Activated T-cell treated with anti-CD3 and anti-CD28 coated beads, Interleukin-2, amount 50 U/mL, for 72 hours (primary cell): ENCODE results near the gene FUT1. TPM values are rescaled to one million over a fixed set of nuclear protein-coding genes. Genes with fewer than 3 reads are reported as not detected.
A peak's percentile ranks its signal among the peaks of the same experiment; 100 is the strongest.

Experiments used
- ATAC-seq, 2 donors: fragments of 150-1000 bp; cut with Tn5 transposase; replicated peaks in 1 of 2; 2 replicates each; pipeline ENCODE4 v1.10.0; 2021; ENCODE audit warnings: moderate library complexity in 2 of 2, mild to moderate bottlenecking in 1 of 2
- DNase-seq, 2 donors: peaks; one replicate each; pipeline ENCODE4 v3.0.0; 2021 to 2022; ENCODE audit warnings: mixed read lengths in 1 of 2
- H3K27ac Mint-ChIP-seq: one replicate; pipeline ENCODE4 v1.8.0; 2022; ENCODE audit warnings: mild to moderate bottlenecking, moderate library complexity, mixed read lengths
- H3K27me3 Mint-ChIP-seq: one replicate; pipeline ENCODE4 v1.8.0; 2022; ENCODE audit warnings: low read depth, mixed read lengths
- H3K36me3 Mint-ChIP-seq, 2 donors: one replicate each; pipeline ENCODE4 v1.8.0; 2022; ENCODE audit warnings: mixed read lengths in 2 of 2, mild to moderate bottlenecking in 1 of 2; ENCODE audit not compliant: insufficient read depth in 2 of 2
- H3K4me1 Mint-ChIP-seq: one replicate; pipeline ENCODE4 v1.8.0; 2022; ENCODE audit warnings: low read depth, mixed read lengths
- H3K4me3 Mint-ChIP-seq, 2 donors: one replicate each; pipeline ENCODE4 v1.8.0; 2022; ENCODE audit warnings: mild to moderate bottlenecking in 2 of 2, mixed read lengths in 2 of 2, moderate library complexity in 2 of 2
- H3K9me3 Mint-ChIP-seq, 2 donors: one replicate each; pipeline ENCODE4 v1.8.0; 2022; ENCODE audit warnings: mixed read lengths in 2 of 2
- total RNA-seq, 2 donors: library from RNA; stranded (reverse); gene quantifications; one replicate each; pipeline ENCODE4 v1.2.3, GENCODE V29; 2022

The FUT1 gene
- total RNA-seq, 2 donors from 2014 or later = 0.29 to 0.32 TPM

DNA sequence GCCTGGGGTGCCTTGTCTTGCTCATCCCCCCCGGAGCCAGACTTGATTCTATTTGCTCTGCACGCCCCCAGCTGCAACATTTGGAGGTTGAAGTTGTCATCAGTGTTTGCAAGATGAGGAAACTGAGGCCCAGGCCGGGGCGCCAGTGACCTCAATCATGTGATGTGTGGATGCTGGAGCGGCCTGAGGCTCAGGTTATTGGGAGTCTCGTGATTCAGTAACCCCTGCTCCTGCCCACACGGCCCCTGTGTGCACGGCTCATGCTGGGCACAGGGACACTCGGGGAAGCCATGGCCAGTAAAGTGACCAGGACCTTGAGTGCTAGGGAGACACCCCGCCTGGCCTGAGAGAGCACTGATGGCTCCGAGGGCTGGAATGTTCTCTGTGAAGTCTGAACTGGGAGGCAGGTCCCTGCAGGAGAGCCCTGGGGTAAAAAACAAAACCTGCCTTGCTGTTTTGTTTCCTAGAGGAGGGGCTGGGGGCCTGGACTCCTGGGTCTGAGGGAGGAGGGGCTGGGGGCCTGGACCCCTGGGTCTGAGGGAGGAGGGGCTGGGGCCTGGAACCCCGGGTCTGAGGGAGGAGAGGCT lies 4.7 kb upstream of the FUT1 start:
- no peaks in the 10 kb centered on the region for H3K36me3 Mint-ChIP-seq
- H3K27me3 Mint-ChIP-seq = peaks cover 34% of the 10 kb centered on the region

GRCh38 chr19:48756686-48757085 lies 4.2 kb upstream of the FUT1 start:
- H3K9me3 Mint-ChIP-seq = no peaks in the 10 kb centered on the region
- ATAC-seq (no peak), DNase-seq (no peak)
- H3K4me1 Mint-ChIP-seq = peaks cover 28% of the 10 kb centered on the region
- H3K27ac Mint-ChIP-seq = no peak overlapping the region
- H3K27me3 Mint-ChIP-seq = peaks cover 34% of the 10 kb centered on the region
- no peak overlapping the region for H3K4me3 Mint-ChIP-seq
- H3K36me3 Mint-ChIP-seq = no peaks in the 10 kb centered on the region

More for the DNA sequence above, 4.7 kb upstream of the FUT1 start:
- DNase-seq (no peak), ATAC-seq (no peak)
- no peak overlapping the region for H3K27ac Mint-ChIP-seq
- H3K4me3 Mint-ChIP-seq = no peak overlapping the region
- H3K4me1 Mint-ChIP-seq = peaks cover 25% of the 10 kb centered on the region
- no peaks in the 10 kb centered on the region for H3K9me3 Mint-ChIP-seq

GRCh38 chr19:48756212-48756611 lies 3.8 kb upstream of the FUT1 start:
- H3K27me3 Mint-ChIP-seq = peaks cover 37% of the 10 kb centered on the region
- H3K27ac Mint-ChIP-seq = no peak overlapping the region
- H3K36me3 Mint-ChIP-seq = no peaks in the 10 kb centered on the region
- ATAC-seq (no peak), DNase-seq (no peak)
- no peaks in the 10 kb centered on the region for H3K9me3 Mint-ChIP-seq
- no peak overlapping the region for H3K4me3 Mint-ChIP-seq
- peaks cover 28% of the 10 kb centered on the region for H3K4me1 Mint-ChIP-seq

DNA sequence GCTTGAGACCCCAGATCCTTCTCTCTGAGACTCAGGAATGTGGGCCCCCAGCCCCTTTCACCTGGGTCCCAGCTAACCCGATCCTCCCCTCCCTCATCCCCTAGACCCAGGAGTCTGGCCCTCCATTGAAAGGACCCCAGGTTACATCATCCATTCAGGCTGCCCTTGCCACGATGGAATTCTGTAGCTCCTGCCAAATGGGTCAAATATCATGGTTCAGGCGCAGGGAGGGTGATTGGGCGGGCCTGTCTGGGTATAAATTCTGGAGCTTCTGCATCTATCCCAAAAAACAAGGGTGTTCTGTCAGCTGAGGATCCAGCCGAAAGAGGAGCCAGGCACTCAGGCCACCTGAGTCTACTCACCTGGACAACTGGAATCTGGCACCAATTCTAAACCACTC lies 3.3 kb upstream of the FUT1 start:
- no peaks in the 10 kb centered on the region for H3K9me3 Mint-ChIP-seq
- DNase-seq (no peak), ATAC-seq (no peak)
- peaks cover 26% of the 10 kb centered on the region for H3K4me1 Mint-ChIP-seq
- no peaks in the 10 kb centered on the region for H3K36me3 Mint-ChIP-seq
- peaks cover 37% of the 10 kb centered on the region for H3K27me3 Mint-ChIP-seq
- H3K27ac Mint-ChIP-seq = no peak overlapping the region
- H3K4me3 Mint-ChIP-seq = no peak overlapping the region

GRCh38 chr19:48755084-48755641 lies 2.7 kb upstream of the FUT1 start, which contains the start of gene FGF21:
FGF21 (plus strand) TSS chr19:48755524; CDS start chr19:48756237, 713 bp downstream.
- no peak for ATAC-seq
- Mint-ChIP-seq H3K27ac (no peak within 1 kb of the TSS), H3K9me3 (no peaks in the 10 kb centered on the region), H3K4me3 (no peak within 1 kb of the TSS), H3K27me3 (peaks cover 31% of the 10 kb centered on the region), H3K4me1 (peaks cover 20% of the 10 kb centered on the region), H3K36me3 (no peaks in the 10 kb centered on the region)
- DNase-seq = no peak

DNA sequence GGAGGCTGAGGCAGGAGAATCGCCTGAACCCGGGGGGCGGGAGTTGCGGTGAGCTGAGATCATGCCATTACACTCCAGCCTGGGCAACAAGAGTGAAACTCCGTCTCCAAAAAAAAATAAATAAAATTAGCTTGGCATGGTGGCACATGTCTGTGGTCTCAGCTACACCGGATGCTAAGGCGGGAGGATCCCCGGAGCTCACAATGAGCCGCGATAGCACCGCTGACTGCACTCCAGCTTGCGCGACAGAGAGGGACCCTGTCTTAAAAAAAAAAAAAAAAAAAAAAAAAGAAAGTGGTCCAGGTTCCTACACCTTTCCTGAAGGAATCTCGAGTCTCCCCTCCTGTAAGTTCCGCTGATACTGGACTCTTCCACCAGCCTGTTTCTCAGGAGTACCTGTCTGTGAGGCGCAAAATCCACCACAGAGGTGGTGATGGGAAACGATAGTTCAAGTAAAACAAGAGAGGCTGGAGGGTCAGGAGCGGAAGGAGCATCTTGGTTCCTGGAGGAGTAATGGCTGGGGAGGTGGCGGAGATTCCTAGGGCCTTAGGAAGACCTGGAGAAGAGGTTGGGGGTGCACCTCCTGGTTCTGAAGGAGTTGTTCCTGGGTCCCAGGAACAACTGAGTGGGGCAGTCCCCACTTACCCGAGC lies 471 bp downstream of the FUT1 start:
- Mint-ChIP-seq H3K27me3 (peaks cover 29% of the 10 kb centered on the region), H3K9me3 (no peaks in the 10 kb centered on the region), H3K27ac (no peak overlapping the region), H3K4me3 (peak overlapping the region; percentile 78 to 87), H3K4me1 (peaks cover 23% of the 10 kb centered on the region), H3K36me3 (no peaks in the 10 kb centered on the region)
- no peak for ATAC-seq
- DNase-seq = no peak

DNA sequence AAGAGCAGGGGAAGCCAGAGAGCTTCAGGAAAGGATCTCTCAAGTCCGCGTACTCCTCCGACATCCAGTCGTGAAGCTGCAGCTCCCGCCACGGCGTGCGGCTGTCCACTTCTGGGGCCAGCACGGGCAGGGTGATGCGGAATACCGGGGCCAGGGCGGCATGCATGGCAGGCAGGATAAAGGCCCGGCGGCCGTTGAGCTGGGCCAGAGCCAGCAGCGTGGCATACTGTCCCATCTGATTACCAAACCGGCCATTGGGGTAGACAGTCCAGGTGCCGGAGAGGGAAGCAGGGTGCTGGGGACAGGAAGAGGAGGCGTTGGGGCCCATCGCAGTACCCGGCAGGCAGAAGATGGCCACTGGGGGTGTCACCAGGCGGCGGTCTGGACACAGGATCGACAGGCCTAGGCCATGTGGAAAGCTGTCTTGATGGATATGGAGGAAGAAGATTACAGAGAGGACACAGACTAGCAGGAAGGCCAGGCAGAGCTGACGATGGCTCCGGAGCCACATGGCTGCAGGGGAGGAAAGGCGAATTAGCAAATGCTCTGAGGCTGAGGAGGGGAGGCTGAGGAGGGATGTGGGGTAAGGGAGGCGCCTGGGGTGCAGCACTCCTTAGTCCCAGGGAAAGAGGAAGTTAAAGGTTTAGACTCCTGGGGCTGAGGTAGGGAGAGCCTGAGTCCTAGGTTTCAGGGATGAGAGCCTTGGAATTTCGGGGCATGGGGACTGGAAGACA lies 1.5 kb downstream of the FUT1 start:
- ATAC-seq = no peak
- no peak for DNase-seq
- peaks cover 35% of the 10 kb centered on the region for H3K27me3 Mint-ChIP-seq
- H3K36me3 Mint-ChIP-seq = peaks cover 0 to 2% of the 10 kb centered on the region in 2 donors
- H3K4me3 Mint-ChIP-seq = peak overlapping the region; percentile 19 to 60
- no peak overlapping the region for H3K27ac Mint-ChIP-seq
- H3K9me3 Mint-ChIP-seq = no peaks in the 10 kb centered on the region
- H3K4me1 Mint-ChIP-seq = peaks cover 32% of the 10 kb centered on the region

GRCh38 chr19:48750351-48750750 lies 2.1 kb downstream of the FUT1 start:
- no peak for ATAC-seq
- Mint-ChIP-seq H3K27me3 (peaks cover 41% of the 10 kb centered on the region), H3K4me1 (peaks cover 37% of the 10 kb centered on the region), H3K36me3 (peaks cover 0 to 2% of the 10 kb centered on the region in 2 donors), H3K27ac (no peak overlapping the region), H3K9me3 (no peaks in the 10 kb centered on the region), H3K4me3 (no peak overlapping the region)
- DNase-seq = no peak

DNA sequence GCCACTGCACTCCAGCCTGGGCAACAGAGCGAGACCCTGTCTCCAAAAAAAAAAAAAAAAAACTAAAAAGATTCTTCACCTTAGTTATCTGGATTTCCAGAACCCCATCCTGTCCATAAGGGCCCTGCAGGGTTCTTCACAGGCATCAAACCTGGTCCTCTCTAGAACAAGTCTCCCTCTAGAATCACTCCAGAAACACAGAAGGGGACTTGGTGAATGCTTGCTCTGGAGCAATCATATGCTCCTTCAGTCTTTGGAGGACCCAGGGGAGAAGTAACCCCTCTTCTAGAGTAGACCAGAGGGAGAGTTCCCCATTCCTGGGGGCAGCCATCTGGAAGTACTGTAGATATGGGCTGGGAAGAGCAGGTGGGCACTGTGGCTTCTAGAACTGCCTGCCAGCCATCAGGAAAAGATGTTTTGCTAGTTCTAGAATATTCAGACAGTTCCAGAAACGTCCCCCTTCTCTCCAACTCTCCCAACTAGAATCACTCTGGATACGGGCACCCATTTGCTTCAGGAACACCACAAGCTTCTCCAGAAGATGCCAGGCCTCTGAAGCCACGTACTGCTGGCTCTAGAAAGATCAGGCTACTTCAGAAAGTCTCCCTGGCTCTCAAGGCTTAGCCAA lies 2.8 kb downstream of the FUT1 start:
- peaks cover 38% of the 10 kb centered on the region for H3K27me3 Mint-ChIP-seq
- H3K9me3 Mint-ChIP-seq = no peaks in the 10 kb centered on the region
- DNase-seq = no peak
- peaks cover 0 to 2% of the 10 kb centered on the region in 2 donors for H3K36me3 Mint-ChIP-seq
- ATAC-seq = no peak
- no peak overlapping the region for H3K4me3 Mint-ChIP-seq
- peaks cover 38% of the 10 kb centered on the region for H3K4me1 Mint-ChIP-seq
- H3K27ac Mint-ChIP-seq = no peak overlapping the region

GRCh38 chr19:48746738-48747575 lies 5.5 kb downstream of the FUT1 start, which contains the start of gene IZUMO1:
IZUMO1 (minus strand) TSS chr19:48746909; CDS start chr19:48745859, 1,050 bp downstream.
- H3K27me3 Mint-ChIP-seq = peaks cover 21% of the 10 kb centered on the region
- peak within 1 kb of the TSS; percentile 69 for H3K27ac Mint-ChIP-seq
- peak within 1 kb of the TSS; percentile 67 to 74 for H3K4me3 Mint-ChIP-seq
- peak; percentile 69 to 70 for DNase-seq
- ATAC-seq = peak; percentile 86
- peaks cover 20% of the 10 kb centered on the region for H3K4me1 Mint-ChIP-seq
- no peaks in the 10 kb centered on the region for H3K9me3 Mint-ChIP-seq
- peaks cover 0 to 2% of the 10 kb centered on the region in 2 donors for H3K36me3 Mint-ChIP-seq

GRCh38 chr19:48746110-48746509 lies 6.3 kb downstream of the FUT1 start:
- peaks cover 0 to 2% of the 10 kb centered on the region in 2 donors for H3K36me3 Mint-ChIP-seq
- no peak overlapping the region for H3K27ac Mint-ChIP-seq
- no peaks in the 10 kb centered on the region for H3K9me3 Mint-ChIP-seq
- DNase-seq (no peak), ATAC-seq (no peak)
- H3K4me3 Mint-ChIP-seq = peak overlapping the region; percentile 67 to 74
- H3K27me3 Mint-ChIP-seq = peaks cover 16% of the 10 kb centered on the region
- peaks cover 23% of the 10 kb centered on the region for H3K4me1 Mint-ChIP-seq
